Activated effector memory CD4-positive, alpha-beta T cell treated with anti-CD3 and anti-CD28 coated beads, Interleukin-2, amount 50 U/mL, for 16 hours (primary cell): Measurements from ENCODE around the gene GKAP1.
A peak's percentile ranks its signal among the peaks of the same experiment; 100 is the strongest.
"Not testable (repeated sequence)": the region's sequence is repeated elsewhere in the genome, so short reads cannot be mapped to it uniquely, and the experiment has no call there.

Experiments
- DNase-seq: peaks from one replicate; pipeline ENCODE4 v3.0.0-alpha.2; 2020

Gene GKAP1

GRCh38 chr9:83817356-83818278 lies at the start of gene GKAP1:
TSS of gene GKAP1 (minus strand) at chr9:83817769. CDS start at chr9:83806517, 11,252 bp downstream.
- peak; percentile 93 for DNase-seq

DNA sequence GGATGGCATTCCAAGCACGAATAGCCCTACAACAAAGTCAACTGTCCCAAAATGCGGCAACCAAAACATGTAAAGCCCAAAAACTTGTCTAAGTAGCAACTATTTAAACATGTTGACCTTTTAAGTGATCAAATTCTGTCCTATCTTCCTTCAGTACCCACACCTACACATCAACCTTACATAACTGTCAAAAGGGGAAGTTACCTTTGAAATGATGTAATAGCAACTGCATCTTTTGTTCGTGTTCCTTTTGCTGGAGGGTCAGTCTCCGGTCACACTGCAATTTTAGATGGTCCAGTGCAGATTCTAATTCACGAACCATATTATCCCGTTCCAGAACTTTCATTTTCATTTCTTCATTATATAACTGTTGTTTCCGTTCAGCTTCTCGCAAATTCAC lies 32.3 kb upstream of the GKAP1 start:
- DNase-seq, result not testable (repeated sequence)

- DNase-seq, result not testable (repeated sequence)
Observed at GRCh38 chr9:83837070-83837643, 19.6 kb upstream of the GKAP1 start.

GRCh38 chr9:83830426-83831071 lies 13.0 kb upstream of the GKAP1 start:
- not testable (repeated sequence) for DNase-seq

- not testable (repeated sequence) for DNase-seq
Observed at GRCh38 chr9:83824986-83825623, 7.5 kb upstream of the GKAP1 start.

- not testable (repeated sequence) for DNase-seq
Observed at GRCh38 chr9:83817011-83817355, 586 bp downstream of the GKAP1 start.

DNA sequence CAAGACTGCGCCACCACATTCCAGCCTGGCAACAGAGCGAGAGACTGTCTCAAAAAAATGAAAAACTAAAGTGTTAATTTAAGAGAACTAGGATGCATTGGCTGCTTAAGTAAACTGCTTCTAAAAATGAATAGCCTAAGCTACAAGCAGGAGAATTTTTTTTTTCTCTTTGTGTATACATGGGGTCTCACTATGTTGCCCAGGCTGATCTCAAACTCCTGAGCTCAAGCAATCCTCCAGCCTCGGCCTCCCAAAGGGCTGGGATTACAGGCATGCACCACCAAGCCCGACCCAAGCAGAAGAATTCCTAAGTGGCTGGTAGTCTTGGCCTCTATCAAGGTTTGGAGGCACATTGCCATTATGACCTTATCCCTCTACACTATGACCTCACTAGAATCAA lies 2.4 kb downstream of the GKAP1 start:
- DNase-seq, result not testable (repeated sequence)

GRCh38 chr9:83809213-83809612 lies 8.4 kb downstream of the GKAP1 start:
- DNase-seq, result not testable (repeated sequence)

GRCh38 chr9:83804454-83804853 lies 13.1 kb downstream of the GKAP1 start:
- not testable (repeated sequence) for DNase-seq

DNA sequence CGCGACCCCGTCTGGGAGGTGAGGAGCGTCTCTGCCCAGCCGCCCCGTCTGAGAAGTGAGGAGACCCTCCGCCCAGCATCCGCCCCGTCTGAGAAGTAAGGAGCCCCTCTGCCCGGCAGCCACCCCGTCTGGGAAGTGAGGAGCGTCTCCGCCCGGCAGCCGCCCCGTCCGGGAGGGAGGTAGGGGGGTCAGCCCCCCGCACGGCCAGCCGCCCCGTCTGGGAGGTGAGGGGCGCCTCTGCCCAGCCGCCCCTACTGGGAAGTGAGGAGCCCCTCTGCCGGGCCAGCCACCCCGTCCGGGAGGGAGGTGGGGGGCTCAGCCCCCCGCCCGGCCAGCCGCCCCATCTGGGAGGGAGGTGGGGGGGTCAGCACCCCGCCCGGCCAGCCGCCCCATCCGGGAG lies 13.6 kb downstream of the GKAP1 start:
- not testable (repeated sequence) for DNase-seq

DNA sequence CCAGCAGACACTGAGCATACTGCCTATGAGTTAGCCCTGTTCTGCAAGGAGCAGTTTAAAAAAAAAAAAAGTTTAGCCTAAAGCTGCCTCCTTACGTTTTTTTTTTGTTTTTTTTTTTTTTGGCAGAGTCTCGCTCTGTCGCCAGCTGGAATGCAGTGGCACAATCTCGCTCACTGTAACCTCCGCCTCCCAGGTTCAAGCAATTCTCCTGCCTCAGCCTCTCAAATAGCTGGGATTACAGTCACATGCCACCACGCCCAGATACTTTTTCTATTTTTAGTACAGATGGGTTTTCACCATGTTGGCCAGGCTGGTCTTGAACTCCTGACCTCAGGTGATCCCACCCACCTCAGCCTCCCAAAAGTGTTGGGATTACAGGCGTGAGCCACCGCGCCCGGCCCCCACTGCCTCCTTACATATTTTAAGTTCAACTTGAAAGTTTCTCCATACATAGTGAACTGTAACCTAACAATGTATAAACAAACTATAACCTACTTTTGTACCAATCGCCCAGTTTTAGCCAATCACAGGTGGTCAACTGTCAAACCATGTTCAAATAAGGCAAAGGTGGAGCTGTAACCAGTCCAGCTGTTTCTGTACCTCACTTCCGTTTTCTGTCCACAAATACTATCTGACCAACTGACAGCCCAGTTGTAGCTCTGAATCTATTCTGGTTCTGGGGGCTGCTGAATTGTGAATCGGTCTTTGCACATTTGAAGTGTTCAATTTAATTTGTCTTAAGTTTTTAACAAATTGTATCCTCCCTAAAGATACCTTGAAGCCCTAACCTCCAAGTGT lies 17.1 kb downstream of the GKAP1 start:
- DNase-seq, result no peak

GRCh38 chr9:83794051-83794450 lies 23.5 kb downstream of the GKAP1 start:
- no peak for DNase-seq

GRCh38 chr9:83792746-83793145 lies 24.8 kb downstream of the GKAP1 start:
- DNase-seq, result no peak

GRCh38 chr9:83778164-83778563 lies 39.4 kb downstream of the GKAP1 start:
- DNase-seq, result no peak

DNA sequence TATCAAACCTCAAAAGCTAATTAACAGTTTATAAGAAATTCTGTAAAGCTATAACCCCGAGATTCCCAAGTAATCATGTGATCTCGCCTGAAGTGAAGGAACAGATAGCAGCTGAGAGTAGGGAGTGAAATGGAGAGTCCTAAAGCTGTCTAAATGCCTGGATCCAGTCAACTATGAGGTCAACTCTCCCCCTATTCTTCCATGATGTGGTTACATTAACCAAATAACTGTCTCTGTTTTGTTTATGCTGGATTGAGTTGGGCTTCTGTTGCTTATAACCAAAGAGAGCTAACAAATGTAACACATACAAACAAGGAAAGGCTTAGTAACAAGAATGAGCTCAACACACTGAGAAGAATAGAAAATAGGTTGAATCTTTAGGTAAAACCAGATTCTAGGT lies 41.6 kb downstream of the GKAP1 start:
- DNase-seq, result no peak

DNA sequence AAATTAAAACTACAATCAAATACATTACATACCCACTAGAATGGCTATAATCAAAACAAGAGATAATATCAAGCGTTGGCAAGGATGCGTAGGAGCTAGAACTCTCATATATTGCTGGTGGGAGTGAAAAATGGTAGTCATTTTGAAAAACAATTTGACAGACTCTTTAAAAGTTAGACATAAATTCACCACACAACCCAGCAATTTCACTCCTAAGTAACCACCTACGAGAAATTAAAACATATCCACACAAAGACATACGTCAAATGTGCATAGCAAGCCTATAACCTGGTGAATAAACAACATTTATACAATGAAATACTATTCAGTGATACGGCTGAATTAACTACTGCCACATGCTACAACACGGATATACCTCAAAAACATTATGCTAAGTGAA lies 44.7 kb downstream of the GKAP1 start:
- no peak for DNase-seq

DNA sequence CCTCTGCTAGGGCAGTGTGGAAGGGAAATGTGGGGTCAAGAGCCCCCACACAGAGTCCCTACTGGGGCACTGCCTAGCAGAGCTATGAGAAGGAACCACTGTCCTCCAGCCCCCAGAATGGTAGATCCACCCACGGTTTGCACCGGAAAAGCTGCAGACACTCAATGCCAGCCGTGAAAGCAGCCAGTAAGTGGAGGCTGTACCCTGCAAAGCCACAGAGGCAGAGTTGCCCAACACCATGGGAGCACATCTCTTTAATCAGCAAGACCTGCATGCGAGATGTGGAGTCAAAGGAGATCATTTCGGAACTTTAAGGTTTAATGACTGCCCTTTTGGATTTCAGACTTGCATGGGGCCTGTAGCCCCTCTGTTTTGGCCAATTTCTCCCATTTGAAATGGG lies 52.2 kb downstream of the GKAP1 start:
- no peak for DNase-seq

- DNase-seq, result no peak
Observed at GRCh38 chr9:83754383-83754977, 63.1 kb downstream of the GKAP1 start.

GRCh38 chr9:83749706-83750105 lies 67.9 kb downstream of the GKAP1 start:
- DNase-seq, result no peak

DNA sequence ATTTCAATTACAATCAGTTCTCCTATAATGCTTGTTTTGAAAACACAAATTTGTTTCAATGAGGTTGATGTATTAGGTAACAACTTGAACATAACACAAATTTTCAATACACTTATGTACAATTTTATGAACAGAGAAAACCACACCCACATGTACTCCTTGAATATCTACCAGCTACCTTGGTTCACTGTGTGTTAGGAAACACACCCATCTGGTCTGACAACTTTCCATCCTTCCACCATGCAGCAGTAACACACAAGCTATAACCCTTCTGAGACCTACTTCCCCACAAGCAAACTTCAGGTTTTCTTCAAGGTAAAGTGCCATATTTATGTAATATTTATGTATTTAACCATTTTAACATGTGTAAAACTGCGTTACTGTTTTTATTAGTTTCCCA lies 73.4 kb downstream of the GKAP1 start:
- DNase-seq, result no peak

GRCh38 chr9:83733739-83734138 lies 83.8 kb downstream of the GKAP1 start:
- DNase-seq, result no peak
